Measurements from ENCODE around the gene DYNLT4.
"Not testable (repeated sequence)": the region's sequence is repeated elsewhere in the genome, so short reads cannot be mapped to it uniquely, and the experiment has no call there.

DYNLT4 gene, protein sequence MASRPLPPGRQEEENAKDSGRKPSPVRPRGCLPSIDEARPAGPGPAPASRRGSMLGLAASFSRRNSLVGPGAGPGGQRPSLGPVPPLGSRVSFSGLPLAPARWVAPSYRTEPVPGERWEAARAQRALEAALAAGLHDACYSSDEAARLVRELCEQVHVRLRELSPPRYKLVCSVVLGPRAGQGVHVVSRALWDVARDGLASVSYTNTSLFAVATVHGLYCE

DNA sequence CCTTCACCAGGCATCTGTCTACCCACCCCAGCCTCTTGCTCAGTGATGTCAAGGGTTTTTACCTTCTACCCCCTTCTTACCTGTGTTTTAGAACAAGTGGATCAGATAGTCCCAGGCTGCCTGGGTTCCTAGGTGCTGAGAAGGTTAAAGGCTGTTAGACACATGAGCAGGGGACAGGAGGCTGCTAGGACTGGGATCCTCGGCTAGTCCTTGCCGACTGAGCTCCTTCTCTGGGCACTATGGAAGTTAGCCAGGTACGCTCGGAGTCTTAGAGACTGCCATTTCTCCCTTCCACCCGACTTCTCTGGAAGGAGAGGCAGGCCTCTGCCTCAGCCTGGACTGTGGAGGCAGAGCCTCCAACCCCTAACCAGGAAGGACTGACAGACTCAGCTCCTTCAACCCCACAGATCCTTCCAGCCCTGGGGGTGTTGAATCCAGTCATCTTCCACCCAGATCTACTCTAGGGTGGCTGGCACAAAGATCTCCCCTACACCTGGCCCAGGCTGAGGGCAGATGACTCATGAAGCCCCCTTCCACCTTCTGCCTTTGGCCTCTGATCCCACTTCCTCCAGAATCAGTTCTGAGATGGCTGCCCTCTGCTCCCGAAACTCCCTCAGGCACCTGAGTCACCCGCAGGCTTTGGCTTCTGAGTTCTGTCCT, at the start of gene DYNLT4:
TSS of gene DYNLT4 (minus strand) at position 648 of the 660 bp plus-strand sequence. CDS start 683 bp downstream, outside the sequence.
- no peak for DNase-seq

DNA sequence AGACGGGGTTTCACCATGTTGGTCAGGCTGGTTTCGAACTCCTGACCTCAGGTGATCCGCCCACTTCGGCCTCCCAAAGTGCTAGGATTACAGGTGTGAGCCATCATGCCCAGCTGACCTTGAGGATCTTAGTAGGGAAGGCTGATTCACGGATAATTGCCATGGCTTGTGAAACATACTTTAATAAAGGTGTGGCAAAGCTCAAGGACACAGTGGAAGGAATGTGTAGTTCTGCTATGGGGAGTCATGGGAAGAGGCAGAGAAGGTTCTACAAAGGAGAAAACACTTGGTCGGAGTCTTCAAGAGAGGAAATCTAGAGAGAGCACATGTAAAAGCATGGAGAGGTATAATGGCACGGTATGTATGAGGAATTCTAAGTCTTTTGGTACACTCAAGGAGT, 48.6 kb upstream of the DYNLT4 start:
- no peak for DNase-seq

DNA sequence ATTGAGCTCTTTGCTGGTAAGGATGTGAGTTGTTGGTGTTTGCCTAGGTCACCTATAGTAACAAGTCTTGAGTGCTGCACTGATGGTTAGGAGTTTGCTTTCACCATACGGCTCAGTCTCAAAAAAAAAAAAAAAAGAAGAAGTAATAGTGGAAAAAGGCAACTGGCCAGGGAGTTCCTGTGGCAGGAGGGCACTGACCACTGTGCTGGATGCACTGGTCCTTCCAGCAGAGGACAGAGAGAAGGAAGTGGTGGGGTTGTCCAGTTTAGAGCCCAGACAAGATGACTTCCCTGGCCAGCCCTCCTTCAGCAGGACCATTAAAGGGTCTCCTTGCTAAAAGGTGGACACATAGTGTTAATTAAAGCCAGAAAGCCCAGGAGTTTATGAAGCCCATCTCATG, 47.8 kb upstream of the DYNLT4 start:
- DNase-seq = no peak

DNA sequence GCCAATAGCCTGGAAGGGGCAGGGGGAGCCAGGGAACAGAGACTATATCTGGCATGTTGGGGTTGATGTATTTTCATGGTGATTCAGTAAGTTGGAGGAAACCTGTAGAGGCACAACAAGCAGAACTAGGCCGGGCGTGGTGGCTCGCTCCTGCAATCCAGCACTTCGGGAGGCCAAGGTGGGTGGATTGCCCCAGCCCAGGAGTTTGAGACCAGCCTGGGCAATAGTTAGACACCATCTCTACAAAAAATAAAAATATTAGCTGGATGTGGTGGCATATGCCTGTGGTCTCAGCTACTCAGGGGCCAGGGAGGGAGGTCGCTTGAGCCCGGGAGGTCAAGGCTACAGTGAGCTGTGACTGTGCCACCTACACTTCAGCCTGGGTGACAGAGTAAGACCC, 46.0 kb upstream of the DYNLT4 start:
- no peak for DNase-seq

DNA sequence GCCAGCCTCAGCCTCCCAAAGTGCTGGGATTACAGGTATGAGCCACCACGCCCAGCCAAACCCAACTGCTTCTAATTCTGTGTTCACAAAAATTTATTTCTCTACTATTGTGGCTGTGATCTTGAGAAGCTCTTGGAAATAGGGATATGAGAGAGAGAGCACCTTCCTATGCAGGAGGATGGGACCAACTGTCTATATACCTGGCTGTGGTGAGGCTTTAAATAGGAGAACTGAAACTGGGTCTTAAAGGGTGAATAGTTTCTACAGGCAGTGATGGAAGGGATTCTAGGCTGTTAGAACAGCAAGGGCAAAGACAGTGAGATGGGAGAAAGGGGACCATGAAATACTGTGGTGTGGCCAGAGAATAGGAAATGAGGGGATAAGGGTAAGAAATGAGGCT, 44.2 kb upstream of the DYNLT4 start:
- DNase-seq = no peak

DNA sequence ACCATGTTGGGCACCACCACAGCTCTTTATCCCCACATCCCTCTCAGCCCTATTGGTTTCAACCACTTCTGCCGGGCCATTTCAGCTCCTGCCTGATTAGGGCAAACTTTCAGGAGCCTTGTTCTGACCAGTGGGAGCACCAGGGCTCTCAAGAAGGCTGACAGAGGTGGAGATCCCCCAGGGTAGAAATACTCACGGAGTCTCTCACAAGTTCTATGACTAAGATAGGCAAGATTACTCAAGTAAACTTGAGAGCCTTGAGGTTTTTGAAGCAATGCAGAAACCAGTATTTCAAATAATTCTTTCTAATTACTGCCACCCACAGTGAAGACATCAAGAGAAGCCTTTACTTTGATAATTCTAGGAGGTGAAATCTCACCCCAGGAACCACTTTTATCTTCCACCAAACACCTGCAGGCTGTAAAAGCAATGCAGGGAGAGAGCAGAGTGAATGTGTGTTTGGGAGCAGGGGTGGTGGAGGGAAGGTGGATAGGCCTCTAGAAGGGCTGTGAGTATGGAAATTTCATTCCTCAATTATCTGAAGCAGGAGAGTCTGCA, 42.5 kb upstream of the DYNLT4 start:
- DNase-seq = no peak

DNA sequence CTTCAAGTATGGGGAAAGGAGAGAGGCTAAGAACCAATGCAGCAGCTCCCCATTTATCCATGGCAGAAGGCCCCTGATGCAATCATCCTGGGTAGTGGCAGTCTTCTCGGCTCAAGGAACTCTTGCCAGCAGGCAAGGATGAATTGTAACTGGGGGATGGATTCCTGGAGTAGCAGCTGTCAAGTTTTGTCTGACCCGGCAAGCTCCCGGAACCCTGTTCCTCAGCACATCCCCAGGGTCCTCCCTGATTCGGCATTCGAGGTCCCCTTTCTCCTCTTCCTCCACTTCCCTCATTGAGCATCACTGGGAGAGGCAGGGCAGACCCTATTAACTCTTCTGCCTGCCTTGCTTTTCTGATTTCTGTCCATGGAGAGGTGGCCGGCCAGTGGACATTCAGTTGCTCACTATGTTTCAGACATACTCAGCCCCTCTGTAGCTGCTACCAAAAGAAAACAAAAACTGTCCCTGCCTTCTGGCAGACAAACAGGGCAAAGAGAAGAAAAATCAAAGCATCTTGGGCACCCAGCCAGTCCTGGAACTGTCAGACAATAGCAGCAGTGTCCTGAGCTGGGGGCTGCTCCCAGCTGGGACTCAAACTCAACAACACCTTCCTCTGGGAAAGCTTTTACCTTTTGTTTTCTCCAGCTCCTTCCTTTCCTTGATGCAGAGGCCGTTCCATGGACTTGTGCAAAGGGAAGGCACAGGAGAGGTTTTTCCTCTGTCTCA, 41.5 kb upstream of the DYNLT4 start:
- no peak for DNase-seq

DNA sequence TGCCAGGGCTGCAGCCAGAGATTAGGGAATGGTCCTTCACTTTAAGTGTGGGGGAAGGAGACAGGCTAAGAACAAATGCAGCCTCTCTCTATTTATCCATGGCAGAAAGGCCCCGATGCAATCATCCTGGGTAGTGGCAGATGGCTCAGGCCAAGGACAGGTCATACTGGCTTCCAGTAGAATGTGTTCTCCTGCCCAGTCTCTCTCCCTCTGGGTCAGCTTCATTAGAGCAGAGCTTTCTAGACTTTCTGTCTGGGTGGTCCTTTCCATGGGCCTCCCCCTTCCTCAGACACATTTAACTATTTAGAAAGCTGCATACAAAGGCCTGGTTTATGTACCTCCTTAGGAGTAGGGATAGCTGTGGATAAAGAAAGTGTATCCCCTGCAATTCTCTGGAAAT, 40.7 kb upstream of the DYNLT4 start:
- DNase-seq = no peak

DNA sequence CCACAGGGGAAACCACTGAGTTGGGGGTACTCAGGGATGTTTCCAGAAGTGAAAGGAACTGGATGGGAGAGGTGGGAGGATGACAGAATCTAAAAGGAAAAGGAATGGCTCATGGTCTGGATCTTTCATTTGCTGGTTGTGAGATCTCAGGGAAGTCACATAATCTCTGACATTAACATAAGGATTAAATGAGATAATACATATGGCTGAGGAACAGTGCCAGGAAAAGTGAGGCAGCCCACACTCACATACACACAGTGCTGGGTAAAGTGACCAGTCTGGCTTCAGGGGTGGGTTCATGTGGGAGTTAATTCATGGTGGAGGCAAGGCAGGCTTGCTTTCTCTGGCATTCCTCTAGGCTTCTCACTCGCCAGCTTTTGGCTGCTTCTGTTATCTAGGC, 39.8 kb upstream of the DYNLT4 start:
- DNase-seq = no peak

DNA sequence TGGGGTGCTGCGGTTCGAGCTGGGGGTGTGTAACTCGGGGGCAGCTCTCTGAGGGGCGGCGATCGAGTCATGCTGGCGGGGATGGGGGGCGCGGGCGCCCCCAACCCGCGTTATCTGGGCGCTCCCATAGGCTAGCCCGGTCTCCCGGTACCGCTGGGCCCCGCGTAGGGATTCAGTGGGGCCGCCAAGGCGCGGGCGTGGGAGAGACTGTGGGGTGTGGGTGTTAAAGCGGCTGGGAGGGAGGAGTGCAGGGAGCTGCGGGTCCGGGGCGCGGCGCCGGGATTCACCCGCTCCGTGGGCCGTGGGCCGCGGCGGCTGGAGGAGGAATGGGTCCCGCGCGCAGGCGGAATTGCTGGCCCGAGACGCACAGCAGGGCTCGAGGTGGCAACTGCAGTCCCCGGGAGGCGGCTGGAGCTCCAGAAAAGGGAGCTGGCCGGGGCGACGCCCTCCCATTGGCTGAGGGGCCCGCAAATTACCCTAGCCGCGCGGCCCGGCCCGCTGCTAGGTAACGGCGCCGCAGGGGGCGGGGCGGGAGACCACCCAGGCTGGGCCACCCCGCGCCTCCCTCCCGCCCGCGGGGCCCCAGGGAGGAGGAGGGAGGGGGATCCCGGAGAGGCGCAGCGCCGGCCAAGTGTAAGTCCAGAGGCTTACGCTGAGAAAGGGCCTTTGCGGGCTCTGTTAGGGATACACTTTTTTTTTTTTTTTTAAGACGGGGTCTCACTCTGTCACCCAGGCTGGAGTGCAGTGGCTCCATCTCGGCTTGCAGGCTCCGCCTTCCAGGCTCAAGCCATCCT, 35.9 kb upstream of the DYNLT4 start, which contains the start of gene PTCH2:
TSS of gene PTCH2 (minus strand) at position 392 of the 794 bp plus-strand sequence. CDS start at position 71, 321 bp downstream.
- DNase-seq = peak; percentile 63 to 91 (median 88)

DNA sequence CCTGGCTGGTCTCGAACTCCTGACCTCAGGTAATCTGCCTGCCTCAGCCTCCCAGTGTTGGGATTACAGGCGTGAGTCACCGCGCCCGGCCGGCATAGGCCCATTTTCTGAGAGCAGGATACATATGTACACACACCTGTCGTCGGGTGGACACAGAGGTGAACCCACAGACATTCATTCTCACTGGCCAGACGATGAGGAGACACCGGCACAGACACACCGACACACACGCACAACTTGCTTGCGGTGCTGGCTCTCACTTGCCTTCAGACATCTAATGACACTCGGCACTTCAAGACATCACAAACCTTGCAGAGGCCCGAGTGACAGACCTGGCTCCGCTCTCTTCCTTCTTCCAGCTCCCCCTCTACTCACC, 35.3 kb upstream of the DYNLT4 start:
- DNase-seq = peak in 2 of 3 experiments; percentile 67 to 71

DNA sequence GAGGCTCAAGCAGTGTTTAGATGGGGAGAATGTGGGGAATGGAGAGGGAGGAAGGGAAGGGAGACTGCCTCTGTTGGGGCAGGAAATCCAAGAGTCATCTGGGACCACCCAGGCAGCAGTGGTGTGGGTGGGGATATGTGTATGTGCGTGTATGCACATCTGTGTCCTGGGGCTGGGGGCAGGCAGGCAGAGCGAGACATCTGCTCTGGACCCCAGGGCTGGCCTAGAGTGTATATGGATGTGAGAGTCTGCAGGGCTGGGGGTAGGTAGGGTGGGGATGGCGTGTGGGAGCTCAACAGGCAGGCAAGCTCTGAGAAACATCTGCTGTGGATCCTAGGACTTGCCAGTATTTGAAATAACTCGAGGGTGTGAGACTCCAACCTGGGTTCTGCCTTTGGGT, 32.4 kb upstream of the DYNLT4 start:
- DNase-seq = no peak

DNA sequence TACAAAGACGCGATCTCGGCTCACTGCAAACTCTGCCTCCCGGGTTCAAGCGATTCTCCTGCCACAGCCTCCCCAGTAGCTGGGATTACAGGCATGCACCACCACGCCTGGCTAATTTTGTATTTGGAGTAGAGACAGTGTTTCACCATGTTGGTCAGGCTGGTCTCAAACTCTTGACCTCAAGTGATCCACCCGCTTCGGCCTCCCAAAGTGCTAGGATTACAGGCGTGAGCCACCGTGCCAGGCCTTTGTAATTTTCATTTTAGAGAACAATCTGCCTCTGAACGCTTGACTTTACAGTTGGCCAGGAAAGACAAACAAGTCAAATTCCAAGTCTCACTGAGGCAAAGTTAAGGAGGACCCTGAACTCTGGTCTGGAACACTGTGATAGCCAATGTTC, 31.1 kb upstream of the DYNLT4 start:
- DNase-seq = not testable (repeated sequence)

DNA sequence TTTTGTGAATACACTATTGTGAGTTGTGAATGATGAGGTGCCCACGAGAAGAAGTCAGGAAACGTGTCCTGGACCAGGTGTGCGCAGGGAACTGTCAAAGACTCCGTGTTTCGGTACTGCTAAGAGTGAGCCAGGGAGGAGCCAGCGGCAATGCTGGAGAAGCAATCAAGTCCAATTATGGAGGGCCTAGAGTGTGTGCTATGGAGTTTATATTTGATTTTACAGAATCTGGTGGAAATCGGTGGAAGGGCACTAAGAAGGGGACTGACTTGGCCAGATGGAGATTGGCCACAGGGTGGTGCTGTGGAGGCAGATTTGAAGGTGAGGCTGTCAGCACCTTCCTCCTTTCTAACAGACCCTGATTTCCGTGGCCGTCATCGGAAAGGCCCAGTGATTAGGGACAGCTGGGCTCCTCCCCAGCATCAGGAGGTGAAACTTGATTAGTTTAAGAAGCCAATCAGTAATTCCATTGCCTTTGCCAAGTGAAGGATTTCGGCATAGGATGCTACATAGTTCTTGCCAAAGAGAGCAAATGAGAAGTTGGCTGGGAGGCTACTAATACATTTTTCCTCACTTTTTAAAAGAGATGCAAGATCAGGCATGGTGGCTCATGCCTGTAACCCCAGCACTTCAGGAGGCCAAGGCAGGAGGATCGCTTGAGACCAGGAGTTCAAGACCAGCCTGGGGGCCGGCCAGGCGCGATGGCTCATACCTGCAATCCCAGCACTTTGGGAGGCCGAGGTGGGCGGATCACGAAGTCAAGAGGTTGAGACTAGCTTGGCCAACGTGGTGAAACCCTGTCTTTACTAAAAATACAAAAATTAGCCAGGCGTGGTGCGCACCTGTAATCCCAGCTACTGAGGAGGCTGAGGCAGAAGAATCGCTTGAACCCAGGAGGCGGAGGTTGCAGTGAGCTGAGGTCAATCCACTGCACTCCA, 28.9 kb upstream of the DYNLT4 start:
- DNase-seq = peak; percentile 50 to 83 (median 69)

DNA sequence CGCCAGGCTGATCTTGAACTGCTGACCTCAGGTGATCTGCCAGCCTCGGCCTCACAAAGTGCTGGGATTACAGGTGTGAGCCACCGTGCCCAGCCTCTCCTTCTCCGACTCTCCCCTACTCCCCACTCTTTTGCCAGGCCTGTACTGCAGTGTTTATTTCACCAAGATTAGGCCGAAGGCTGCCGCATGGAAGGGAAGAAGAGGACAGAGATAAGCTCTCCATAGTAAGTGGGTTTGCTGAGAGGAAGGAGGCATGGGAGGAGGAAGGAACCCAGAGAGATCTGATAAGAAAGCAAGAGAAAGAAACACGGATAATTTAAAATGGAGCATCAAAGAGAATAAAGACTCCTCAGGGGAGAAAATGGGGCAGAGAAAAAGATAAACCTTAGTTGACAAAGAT, 27.2 kb upstream of the DYNLT4 start:
- DNase-seq = no peak

DNA sequence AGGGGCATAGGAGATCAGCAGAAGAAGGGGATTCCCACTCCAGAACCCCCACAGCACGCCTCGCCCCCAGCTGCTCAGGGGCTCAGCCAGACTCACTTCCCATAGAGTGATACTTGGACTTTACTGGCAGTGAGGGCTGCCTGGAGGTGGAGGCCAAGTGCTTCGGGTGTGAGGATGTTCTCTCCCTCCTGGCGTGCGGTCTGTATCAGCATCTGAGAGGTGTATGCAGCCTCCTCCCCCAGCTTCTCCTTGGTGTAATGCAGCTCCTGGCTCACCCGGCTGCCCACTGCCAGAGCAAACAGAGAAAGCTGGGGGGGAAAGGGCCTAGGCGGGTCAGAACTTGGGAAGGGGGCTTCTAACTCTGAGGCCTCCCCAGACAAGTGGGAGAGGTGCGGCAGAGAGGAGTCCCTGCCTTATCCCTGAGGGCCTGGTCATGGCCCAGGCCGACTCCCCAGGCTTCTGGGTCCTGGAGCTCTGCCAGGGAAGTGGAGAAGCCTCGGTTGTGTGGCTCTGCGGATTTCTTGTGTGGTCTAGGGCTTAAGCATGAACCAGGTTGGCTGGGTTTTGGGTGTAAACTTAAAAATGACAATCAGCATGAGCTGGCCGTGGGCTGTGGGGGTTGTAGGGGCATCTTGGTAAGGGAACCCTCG, 25.0 kb upstream of the DYNLT4 start:
- DNase-seq = no peak

DNA sequence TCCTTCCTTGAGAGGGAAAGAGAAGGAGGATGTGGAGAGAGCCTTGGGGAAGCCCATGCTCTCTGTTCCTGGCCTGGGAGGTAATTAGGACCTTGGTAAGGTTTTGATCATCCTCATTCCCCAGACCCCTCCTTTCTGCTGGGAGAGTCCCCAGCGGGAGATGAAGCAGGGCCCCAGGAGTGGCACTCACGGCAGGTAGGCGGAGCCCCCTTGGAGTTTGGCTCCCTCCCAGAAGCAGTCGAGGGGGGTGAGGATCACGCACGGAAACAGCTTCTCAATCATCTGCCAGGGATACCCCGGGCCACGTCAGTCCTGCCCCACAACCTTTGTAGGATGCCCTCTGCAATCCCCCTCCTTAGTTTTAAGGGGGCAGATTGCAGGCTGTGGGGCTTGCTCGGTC, 24.4 kb upstream of the DYNLT4 start:
- peak in 2 of 3 experiments; percentile 46 to 65 for DNase-seq

DNA sequence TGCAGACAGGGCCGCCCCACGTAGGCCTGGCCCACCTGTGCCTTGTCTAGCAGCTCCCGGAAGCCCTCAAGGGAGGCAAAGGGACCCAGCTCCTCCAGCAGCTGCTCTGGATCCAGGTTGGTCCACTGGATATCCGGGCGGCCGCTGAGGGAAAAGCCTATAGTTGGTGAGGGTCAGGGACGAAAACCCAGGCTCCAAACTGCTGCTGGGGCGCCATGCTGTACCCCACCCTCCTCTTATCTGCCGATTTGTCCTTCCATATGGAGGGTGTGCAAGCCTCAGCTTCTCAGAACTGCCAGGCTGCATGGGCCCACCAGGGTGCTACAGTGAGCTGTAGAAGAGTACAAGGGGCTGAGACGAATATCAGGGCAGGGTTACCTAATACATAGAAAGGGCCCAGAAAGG, 23.8 kb upstream of the DYNLT4 start:
- no peak for DNase-seq

DNA sequence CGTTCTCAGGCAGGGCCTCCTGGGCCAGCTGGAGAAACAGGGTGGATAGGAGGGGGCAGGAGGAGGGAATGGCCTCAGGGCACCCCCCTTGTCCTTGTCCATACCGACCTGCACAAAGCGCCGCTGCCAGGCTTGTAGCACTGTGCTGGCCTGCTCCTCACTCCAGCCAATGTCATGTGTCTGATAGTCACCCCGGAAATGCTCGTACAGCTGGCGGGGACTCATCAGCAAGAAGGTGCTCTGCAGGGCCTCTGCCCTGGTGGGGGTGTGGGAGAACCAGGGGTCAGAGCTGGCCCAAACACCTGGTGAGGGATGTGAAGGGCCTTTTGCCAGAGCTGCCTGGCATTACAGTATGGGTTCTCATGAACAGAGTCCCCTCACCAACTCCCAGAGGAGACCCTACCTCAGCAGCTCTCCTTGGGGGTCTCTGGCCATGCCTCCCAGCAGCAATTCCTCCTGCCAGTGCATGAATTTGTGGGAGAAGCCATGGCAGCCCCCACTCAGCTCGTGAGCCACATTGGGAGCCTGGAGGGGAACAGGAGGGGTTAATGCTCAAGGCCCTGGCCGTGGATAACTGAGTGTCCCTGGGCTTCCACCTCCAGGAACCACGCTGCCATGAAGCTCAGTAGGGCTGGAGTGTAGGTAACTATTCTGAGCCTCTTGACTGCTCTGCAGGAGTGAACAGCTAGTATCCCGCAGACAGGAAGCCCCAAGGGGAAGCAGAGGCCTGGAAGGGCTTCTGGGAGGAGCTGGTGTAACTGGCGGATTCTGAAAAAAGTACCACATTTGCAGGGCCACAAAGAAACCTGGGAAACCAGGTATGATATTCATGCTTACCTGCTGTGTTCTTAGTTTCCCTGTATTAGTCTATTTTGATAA, 22.6 kb upstream of the DYNLT4 start:
- DNase-seq = no peak

DNA sequence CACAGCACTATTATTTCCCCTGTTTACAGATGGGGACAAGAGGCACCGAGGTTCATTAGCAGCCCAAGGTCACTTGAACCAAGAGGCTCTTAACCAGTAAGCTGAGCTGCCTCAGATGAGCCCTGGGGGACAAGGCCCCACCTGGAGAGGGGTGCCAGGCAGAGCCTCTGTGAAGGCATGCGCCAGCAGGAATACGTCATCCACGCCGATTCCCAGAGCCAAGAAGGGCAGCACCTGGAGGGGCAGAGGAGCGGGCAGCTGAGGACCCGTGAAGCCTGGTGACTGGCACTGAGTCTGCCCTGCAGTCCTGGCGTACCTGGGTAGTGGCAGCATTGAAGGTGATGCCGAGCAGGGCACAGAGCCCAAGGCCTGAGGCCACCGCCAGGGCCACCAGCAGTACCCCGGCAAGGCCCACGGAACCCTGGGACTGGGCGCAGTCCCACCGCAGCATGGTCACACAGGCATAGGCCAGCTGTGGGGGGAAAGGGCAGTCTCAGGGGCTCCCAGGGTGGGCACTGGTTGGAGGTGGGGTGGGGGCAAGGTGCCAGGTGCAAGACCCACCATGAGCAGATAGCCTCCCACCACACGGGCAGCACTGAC, 21.8 kb upstream of the DYNLT4 start:
- no peak for DNase-seq

All from NCI-H1417 (cell line).